Panc1 (cell line): ENCODE results near the gene TBC1D10A. TPM values are rescaled to one million over a fixed set of nuclear protein-coding genes. Genes with fewer than 3 reads are reported as not detected.

Source experiments
- ATAC-seq: fragments of 200-7000 bp; cut with Tn5 transposase; 2 replicates; pipeline ENCODE4 v1.9.1; 2020; ENCODE audit warnings: mild to moderate bottlenecking, moderate library complexity
- BruUV-seq: library from RNA; stranded (reverse); fragments of 400-500 nt; replicated peaks from 2 replicates; lab custom pipeline; 2021; lab: Mats Ljungman, UMichigan
- CTCF ChIA-PET: fragments of 300-600 bp; sonication (Branson Sonifier 250); formaldehyde crosslinking; loops from one replicate; lab custom pipeline; 2022; ENCODE audit warnings: antibody characterized with exemption; lab: Charles Lee
- POLR2A ChIA-PET: fragments of 300-600 bp; sonication (Branson Sonifier 250); formaldehyde crosslinking; loops from one replicate; lab custom pipeline; 2022; ENCODE audit warnings: antibody characterized with exemption; lab: Charles Lee
- DNase-seq: peaks from one replicate; pipeline ENCODE4 v3.0.0-alpha.2; 2010; ENCODE audit warnings: low read depth, low spot score
- H3K27ac ChIP-seq: 2 replicates; pipeline ENCODE4 v1.5.1; 2011; ENCODE audit warnings: mild to moderate bottlenecking, low read length, inconsistent platforms
- H3K27me3 ChIP-seq: fragments of 200-500 bp; sonication (Bioruptor generic); 2 replicates; pipeline ENCODE4 v1.6.0; 2014; ENCODE audit warnings: low read length, inconsistent platforms; ENCODE audit not compliant: control insufficient read depth, insufficient read depth
- H3K36me3 ChIP-seq: fragments of 200-500 bp; sonication (Bioruptor generic); 2 replicates; pipeline ENCODE4 v1.5.1; 2014; ENCODE audit warnings: inconsistent platforms, mild to moderate bottlenecking, low read length, moderate library complexity; ENCODE audit not compliant: control insufficient read depth, insufficient read depth
- H3K4me1 ChIP-seq: 2 replicates; pipeline ENCODE4 v1.5.1; 2011; ENCODE audit warnings: inconsistent platforms, mild to moderate bottlenecking, low read length, moderate library complexity; ENCODE audit not compliant: control insufficient read depth, insufficient read depth
- H3K4me3 ChIP-seq, 2 experiments: 2 replicates each; pipeline ENCODE4 v1.5.1; 2011 to 2012; ENCODE audit warnings: low read depth in 2 of 2, low read length in 2 of 2, mild to moderate bottlenecking in 2 of 2, inconsistent platforms in 1 of 2, moderate library complexity in 1 of 2
- H3K9me3 ChIP-seq: fragments of 200-500 bp; sonication (Bioruptor generic); 2 replicates; pipeline ENCODE4 v1.5.1; 2014; ENCODE audit warnings: low read depth, mild to moderate bottlenecking, inconsistent platforms, low read length, moderate library complexity; ENCODE audit not compliant: control insufficient read depth, insufficient read depth
- CTCF ChIP-seq: fragments of 450-650 bp; IDR thresholded peaks from 2 replicates; pipeline ENCODE4 v1.5.1; 2017; ENCODE audit warnings: mild to moderate bottlenecking
- POLR2AphosphoS5 ChIP-seq: IDR thresholded peaks from 2 replicates; pipeline ENCODE4 v1.6.1; 2012; ENCODE audit warnings: mild to moderate bottlenecking, low read depth, low read length, moderate library complexity
- REST ChIP-seq, 2 experiments: IDR thresholded peaks; 2 replicates each; pipeline ENCODE4 v1.6.1; 2011 to 2012; ENCODE audit warnings: low read depth in 2 of 2, control low read depth in 1 of 2, low read length in 1 of 2, mild to moderate bottlenecking in 1 of 2, moderate library complexity in 1 of 2; ENCODE audit not compliant: insufficient read depth in 1 of 2
- SIN3A ChIP-seq: IDR thresholded peaks from 2 replicates; pipeline ENCODE4 v1.6.1; 2012; ENCODE audit warnings: low read depth, mild to moderate bottlenecking, low read length, moderate library complexity, borderline replicate concordance; ENCODE audit not compliant: insufficient read depth
- TCF7L2 ChIP-seq: IDR thresholded peaks from 2 replicates; pipeline ENCODE4 v1.6.1; 2011; ENCODE audit warnings: mild to moderate bottlenecking, low read depth, low read length, inconsistent platforms
- in situ Hi-C: cut with HindIII; loops from 2 replicates; pipeline ENCODE4 v1.10.0; 2016; ENCODE audit warnings: low sequenced_read_pairs, low pct_unique_long_range_greater_than_20kb
- intact Hi-C: fragments of 100-400 bp; cut with micrococcal nuclease; formaldehyde crosslinking; loops from one replicate; pipeline ENCODE4 v1.10.0; 2022; ENCODE audit not compliant: unreplicated experiment
- total RNA-seq: library from RNA; stranded (reverse); gene quantifications from one replicate; pipeline ENCODE4 v1.2.1, GENCODE V29; 2021; ENCODE audit not compliant: unreplicated experiment

The TBC1D10A gene
- total RNA-seq, 1 experiment from 2014 or later = 14.9 TPM

GRCh38 chr22:30336752-30337460 is 10.2 kb upstream of the TBC1D10A start:
- ChIA-PET POLR2A (interaction anchor here (0.6 kb wide), 1 partner anchor 58 kb away, joined by 3 read pairs; no protein-coding TSS in a partner anchor), CTCF (no interaction called here)
- no peak overlapping the region for H3K4me3 ChIP-seq
- in situ Hi-C loops = no loop called here
- H3K9me3 ChIP-seq = no peaks in the 10 kb centered on the region
- no peak overlapping the region for H3K27ac ChIP-seq
- TF ChIP-seq TCF7L2 = no peak
- no peak for TF ChIP-seq SIN3A
- no peak for TF ChIP-seq REST (IDR thresholded peaks at IDR 0.05; ENCODE audit: insufficient read depth in 1 of 2, low read depth in 2 of 2, low read length in 1 of 2)
- no peak for TF ChIP-seq POLR2AphosphoS5
- TF ChIP-seq CTCF = no peak
- no peak for ATAC-seq
- no peaks in the 10 kb centered on the region for H3K4me1 ChIP-seq
- no peak for DNase-seq
- peaks cover 3% of the 10 kb centered on the region for H3K36me3 ChIP-seq
- H3K27me3 ChIP-seq = no peaks in the 10 kb centered on the region
- intact Hi-C loops = no loop called here
- BruUV-seq = no TSS peak

DNA sequence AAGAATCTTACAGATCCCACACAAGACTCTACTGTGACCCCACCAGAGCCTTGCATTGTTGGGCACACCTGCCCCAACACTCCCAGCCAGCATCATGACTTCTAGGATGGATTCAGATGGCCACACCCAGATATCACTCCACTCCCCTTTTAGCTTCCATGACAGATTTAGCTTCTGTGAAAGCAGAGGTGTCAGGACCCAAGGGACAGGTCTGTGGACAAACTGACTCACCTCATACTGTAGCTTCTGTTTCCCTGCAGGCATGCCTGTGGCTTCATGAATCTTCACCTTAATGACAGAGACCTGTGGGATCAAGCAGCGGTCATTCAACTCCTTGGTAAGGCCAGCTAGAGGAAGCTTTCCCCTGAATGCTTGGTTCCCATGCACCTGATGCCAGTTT is 8.5 kb upstream of the TBC1D10A start:
- ATAC-seq (no peak), DNase-seq (no peak)
- ChIA-PET POLR2A (interaction anchor here (0.7 kb wide), 1 partner anchor 22 kb away, joined by 3 read pairs; the partner anchor contains the start of genes CCDC157 and SF3A1), CTCF (no interaction called here)
- Histone ChIP-seq H3K9me3 (no peaks in the 10 kb centered on the region), H3K4me1 (no peaks in the 10 kb centered on the region), H3K27me3 (no peaks in the 10 kb centered on the region), H3K4me3 (no peak overlapping the region), H3K27ac (no peak overlapping the region), H3K36me3 (peaks cover 3% of the 10 kb centered on the region)
- in situ Hi-C loops = no loop called here
- BruUV-seq = no TSS peak
- intact Hi-C loops = no loop called here
- no peak for TF ChIP-seq POLR2AphosphoS5
- no peak for TF ChIP-seq REST (IDR thresholded peaks at IDR 0.05; ENCODE audit: insufficient read depth in 1 of 2, low read depth in 2 of 2, low read length in 1 of 2)
- TF ChIP-seq CTCF = no peak
- no peak for TF ChIP-seq TCF7L2
- TF ChIP-seq SIN3A = no peak
